Spinal cord (tissue), 10 donors: Measurements from ENCODE around the gene IL31RA. TPM values are rescaled to one million over a fixed set of nuclear protein-coding genes. Genes with fewer than 3 reads are reported as not detected.

Experiments used
- DNase-seq, 6 donors: peaks; one replicate each; pipeline versions ENCODE4 v3.0.0 to v3.0.0-alpha.2; 2013 to 2015; ENCODE audit warnings: low spot score in 6 of 6, low read depth in 4 of 6
- H3K27ac ChIP-seq: one replicate; pipeline ENCODE4 v1.5.1; 2013; ENCODE audit warnings: low read depth, low read length, control low read depth
- H3K27me3 ChIP-seq: one replicate; pipeline ENCODE4 v1.6.1; 2013; ENCODE audit warnings: low read length; ENCODE audit not compliant: control insufficient read depth, insufficient read depth
- H3K36me3 ChIP-seq: one replicate; pipeline ENCODE4 v1.6.1; 2013; ENCODE audit warnings: low read length; ENCODE audit not compliant: control insufficient read depth, insufficient read depth
- H3K4me1 ChIP-seq: one replicate; pipeline ENCODE4 v1.6.1; 2013; ENCODE audit warnings: low read length; ENCODE audit not compliant: control insufficient read depth, insufficient read depth
- H3K4me3 ChIP-seq: one replicate; pipeline ENCODE4 v1.5.1; 2013; ENCODE audit warnings: low read depth, low read length, control low read depth
- H3K9me3 ChIP-seq: one replicate; pipeline ENCODE4 v1.6.1; 2013; ENCODE audit warnings: low read length; ENCODE audit not compliant: control insufficient read depth, insufficient read depth
- WGBS: methylation state at CpG from one replicate; pipeline ENCODE4 v1.1.5; 2013; ENCODE audit warnings: missing lambda C conversion rate; ENCODE audit not compliant: insufficient coverage; 5-methylcytosine and 5-hydroxymethylcytosine counted together
- polyA plus RNA-seq, 2 donors: library from polyadenylated mRNA; unstranded; fragments of 120-200 nt; gene quantifications; one replicate each; pipeline ENCODE4 v1.2.1, GENCODE V29; 2013; ENCODE audit not compliant: insufficient read length in 2 of 2
- total RNA-seq, 2 donors: library from RNA; depleted of rRNA in 1 of 2; stranded (reverse); fragments of 120-200 nt in 1 of 2; fragments of >200 nt in 1 of 2; gene quantifications; one replicate each; pipeline versions ENCODE4 v1.2.3 to v1.2.4, GENCODE V29; 2013 to 2014
- donor health status: healthy.

Gene IL31RA
- total and polyA plus RNA-seq, 4 donors, result 0.17 to 9.7 (median 0.27) TPM

DNA sequence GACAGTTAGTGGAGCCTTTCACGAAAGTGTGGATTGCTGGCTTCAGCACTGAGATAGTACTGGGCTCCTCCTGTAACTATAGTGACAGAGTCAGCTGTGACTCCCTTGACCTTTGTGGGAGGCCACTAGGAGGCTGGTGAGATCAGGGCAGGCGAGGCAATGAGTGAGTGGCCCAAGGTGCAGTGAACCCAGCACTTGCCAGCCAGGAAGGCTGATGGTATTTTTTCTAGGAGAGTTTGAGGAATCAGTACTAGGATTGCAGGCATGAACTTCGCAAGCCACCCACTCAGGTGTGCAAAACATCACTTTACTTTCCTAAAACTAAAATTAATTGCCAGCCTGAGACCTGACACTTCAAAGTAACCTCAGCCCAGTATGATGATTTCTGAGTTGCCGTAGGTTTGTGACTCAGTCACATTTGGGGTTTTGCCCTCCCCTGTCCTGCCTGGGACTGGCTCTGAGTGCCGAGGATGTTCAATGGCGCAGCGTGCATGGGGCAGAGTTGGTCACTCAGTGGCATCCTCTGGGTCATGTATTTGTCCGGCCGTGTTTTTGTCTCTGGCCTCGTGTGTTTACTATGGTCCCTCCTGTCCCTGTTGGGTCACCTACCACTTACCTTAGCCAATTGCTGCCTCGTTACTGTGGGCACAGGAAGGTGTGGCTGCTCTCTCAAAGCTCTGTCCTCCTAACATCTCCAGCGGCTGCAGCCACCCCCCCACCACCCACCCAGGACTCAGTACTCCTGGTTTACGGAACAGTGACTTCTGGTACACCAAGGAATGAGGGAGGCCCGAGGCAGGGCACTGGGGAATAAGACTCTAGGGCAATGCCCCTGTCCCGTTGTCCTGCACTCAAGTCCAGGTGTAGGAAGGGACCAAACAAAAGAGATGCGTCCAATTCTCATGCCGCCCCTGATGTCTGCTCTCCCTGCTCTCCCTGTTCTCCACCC, 67.2 kb downstream of the IL31RA start:
- H3K4me3 ChIP-seq, result no peak overlapping the region
- H3K4me1 ChIP-seq, result no peaks in the 10 kb centered on the region
- H3K27ac ChIP-seq, result no peak overlapping the region
- H3K36me3 ChIP-seq, result no peaks in the 10 kb centered on the region
- WGBS, result 94% methylated on average over 16 of the region's 17 CpGs
- no peak for DNase-seq
- H3K9me3 ChIP-seq, result no peaks in the 10 kb centered on the region
- H3K27me3 ChIP-seq, result no peaks in the 10 kb centered on the region

DNA sequence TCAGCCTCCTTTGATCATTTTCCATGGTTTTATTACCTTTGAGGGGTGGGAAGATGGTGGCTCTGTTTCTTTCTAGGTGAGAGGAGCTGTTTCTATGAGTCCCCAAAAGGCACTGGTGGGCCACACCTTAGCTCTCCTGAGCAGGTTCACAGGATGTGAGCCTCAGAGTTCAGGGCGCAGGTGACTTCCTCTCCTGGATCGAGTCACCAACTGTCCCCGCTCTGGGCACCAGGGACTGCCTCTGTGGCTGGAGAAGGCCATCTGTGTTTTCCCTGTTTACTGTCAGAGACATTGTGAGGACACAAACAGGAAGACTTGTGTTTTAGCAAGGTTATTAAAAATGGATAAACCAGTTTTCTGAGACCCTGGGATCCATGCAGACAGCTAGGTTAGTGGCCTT, 68.5 kb downstream of the IL31RA start:
- Histone ChIP-seq H3K27ac (no peak overlapping the region), H3K4me3 (no peak overlapping the region), H3K36me3 (no peaks in the 10 kb centered on the region), H3K9me3 (no peaks in the 10 kb centered on the region), H3K27me3 (no peaks in the 10 kb centered on the region), H3K4me1 (no peaks in the 10 kb centered on the region)
- 70% methylated on average over 3 of the region's 3 CpGs for WGBS
- DNase-seq, result no peak

DNA sequence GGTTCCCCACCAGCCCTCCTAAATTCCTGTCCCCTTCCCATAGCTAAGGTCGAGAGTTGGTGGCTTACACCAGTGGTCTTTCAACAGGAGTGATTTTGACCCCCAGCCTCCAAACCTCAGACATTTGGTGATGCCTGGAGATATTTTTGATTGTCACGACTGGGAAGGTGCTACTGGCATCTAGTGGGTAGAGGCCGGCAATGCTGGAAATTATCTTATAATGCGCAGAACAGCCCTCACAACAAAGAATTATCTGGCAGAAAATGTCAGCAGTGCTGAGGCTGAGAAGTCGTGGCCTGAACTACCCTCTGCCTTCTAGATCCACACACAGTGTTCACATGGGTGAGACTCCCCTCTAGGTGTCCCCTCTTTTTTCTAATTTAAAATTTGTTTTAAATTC, 69.6 kb downstream of the IL31RA start:
- 80% methylated on average over 1 of the region's 5 CpGs for WGBS
- Histone ChIP-seq H3K27ac (no peak overlapping the region), H3K27me3 (no peaks in the 10 kb centered on the region), H3K4me1 (no peaks in the 10 kb centered on the region), H3K36me3 (no peaks in the 10 kb centered on the region), H3K9me3 (no peaks in the 10 kb centered on the region), H3K4me3 (no peak overlapping the region)
- DNase-seq, result peak in 2 of 6 donors; percentile 14 to 66

DNA sequence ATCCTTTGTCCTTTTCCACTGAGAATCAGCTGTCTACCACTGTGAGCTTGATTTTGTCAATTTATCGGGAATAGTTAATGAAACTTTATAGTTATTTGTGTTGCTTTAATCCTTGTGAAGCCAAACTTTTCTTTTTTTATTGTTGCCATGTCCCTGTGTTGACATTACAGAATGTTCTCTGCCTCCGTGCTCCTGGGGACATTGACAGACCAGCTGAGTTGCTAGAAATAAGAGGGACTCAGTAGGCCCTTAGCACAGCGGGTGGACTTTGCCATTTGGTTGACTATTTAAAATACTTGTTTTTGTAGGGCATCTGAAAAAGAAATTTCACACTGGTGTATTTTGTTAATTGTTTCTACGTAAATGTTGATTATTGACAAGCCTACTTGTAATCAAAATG, 70.5 kb downstream of the IL31RA start:
- no peak for DNase-seq
- no peaks in the 10 kb centered on the region for H3K4me1 ChIP-seq
- H3K9me3 ChIP-seq, result no peaks in the 10 kb centered on the region
- H3K4me3 ChIP-seq, result no peak overlapping the region
- no peaks in the 10 kb centered on the region for H3K27me3 ChIP-seq
- H3K27ac ChIP-seq, result no peak overlapping the region
- no peaks in the 10 kb centered on the region for H3K36me3 ChIP-seq
- WGBS, result 82% methylated on average over 3 of the region's 4 CpGs

DNA sequence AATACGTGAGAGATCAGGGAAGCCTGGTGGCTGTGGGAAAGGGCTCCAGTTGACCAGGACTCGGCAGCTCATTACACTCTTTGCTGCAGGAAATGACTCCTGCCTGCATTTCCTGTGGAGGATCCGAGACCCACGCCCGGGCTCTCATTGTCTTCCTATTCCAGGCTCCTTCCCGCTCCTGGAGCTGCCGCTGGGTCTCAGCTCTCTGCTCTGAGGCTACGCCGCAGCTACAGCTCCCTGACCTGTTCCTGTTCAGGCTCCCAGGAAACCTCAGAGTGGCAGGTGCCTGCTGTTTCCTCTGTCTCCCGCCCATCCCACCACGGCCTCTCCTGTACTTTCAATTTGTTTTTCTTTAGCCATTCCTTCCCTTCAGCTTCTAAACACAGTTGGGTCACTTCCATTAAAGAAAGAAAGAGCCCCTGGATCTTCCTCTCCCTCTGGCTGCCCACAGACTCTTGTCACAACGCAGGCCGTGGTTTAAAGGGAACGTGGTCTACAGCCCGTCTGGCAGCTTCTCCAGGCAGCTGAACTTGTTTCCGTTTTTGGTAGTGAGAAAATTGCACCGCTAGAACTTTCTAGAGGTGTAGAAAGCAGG, 72.1 kb downstream of the IL31RA start:
- H3K36me3 ChIP-seq, result no peaks in the 10 kb centered on the region
- no peaks in the 10 kb centered on the region for H3K9me3 ChIP-seq
- H3K4me3 ChIP-seq, result no peak overlapping the region
- no peak overlapping the region for H3K27ac ChIP-seq
- H3K4me1 ChIP-seq, result no peaks in the 10 kb centered on the region
- H3K27me3 ChIP-seq, result no peaks in the 10 kb centered on the region
- no peak for DNase-seq
- WGBS, result 56% methylated on average over 17 of the region's 17 CpGs

DNA sequence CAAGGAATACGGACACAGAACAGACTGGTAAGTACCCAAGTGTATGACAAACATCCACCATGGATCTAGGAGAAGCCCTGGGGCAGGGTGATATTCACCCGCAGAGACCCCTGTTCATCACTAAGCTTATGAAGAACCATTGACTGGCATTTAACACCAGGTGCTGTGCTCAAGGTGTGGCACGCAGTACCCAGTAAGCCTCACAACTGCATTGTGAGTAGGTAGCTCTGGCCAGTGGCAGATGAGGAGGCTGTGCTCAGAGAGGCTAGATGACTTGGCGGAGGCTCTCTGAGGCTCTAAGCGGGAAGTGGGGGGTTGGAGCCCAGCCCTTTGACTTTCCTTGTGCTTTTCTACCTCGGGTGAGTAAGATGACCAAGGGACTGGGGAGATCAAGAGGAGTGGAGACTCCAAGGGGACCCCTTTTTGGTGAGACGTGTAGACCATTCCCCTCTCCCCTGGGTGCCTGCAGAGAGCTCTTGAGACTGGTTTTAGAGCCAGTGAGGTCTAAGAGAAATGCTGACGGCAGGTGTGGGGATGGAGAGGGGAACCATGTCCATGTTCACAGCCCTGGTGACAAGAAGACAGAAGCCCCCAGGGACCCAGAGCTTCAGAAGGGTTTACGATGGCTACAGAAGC, 72.8 kb downstream of the IL31RA start:
- Histone ChIP-seq H3K9me3 (no peaks in the 10 kb centered on the region), H3K36me3 (no peaks in the 10 kb centered on the region), H3K4me1 (no peaks in the 10 kb centered on the region), H3K27ac (no peak overlapping the region), H3K27me3 (no peaks in the 10 kb centered on the region), H3K4me3 (no peak overlapping the region)
- WGBS, result 92% methylated on average over 9 of the region's 9 CpGs
- DNase-seq, result no peak

DNA sequence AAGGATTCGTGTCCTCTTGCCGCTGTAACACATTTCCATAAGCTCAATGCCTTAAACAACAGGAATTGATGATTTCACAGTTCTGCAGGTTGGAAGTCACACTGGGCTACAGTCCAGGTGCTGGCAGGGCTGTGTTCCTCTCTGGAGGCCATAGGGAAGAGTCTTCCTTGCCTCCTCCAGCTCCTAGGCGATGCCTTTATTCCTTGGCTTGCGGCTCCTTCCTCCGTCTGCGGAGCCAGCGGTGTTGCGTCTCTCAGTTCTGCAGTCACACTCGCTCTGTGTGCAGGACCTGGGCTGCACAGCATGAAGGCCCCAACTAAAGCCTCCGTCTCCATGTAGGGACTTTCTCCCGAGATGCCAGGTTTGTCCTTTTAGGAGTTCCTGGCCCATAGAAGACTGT, 73.6 kb downstream of the IL31RA start:
- H3K27me3 ChIP-seq, result no peaks in the 10 kb centered on the region
- no peak for DNase-seq
- no peaks in the 10 kb centered on the region for H3K9me3 ChIP-seq
- WGBS, result 96% methylated on average over 11 of the region's 11 CpGs
- H3K36me3 ChIP-seq, result no peaks in the 10 kb centered on the region
- no peaks in the 10 kb centered on the region for H3K4me1 ChIP-seq
- H3K4me3 ChIP-seq, result no peak overlapping the region
- no peak overlapping the region for H3K27ac ChIP-seq

DNA sequence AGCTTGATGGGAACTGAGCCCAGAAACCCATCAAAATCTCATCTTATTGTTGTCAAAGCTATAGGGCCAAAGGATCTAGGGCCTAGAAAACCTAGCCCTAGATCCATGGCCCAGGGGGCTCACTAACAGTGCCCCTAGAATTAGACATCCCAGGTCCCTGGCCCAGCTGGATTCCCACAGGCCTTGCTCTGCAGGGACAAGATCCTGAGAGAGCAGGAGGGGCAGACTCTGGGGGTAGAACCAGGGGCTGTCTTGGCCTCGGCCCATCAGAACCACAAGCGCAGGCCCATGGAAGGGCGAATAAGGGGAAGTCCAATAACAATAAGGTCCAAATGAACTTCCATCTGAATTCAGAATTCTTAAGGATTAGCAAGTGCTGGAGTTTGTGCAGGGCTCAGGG, 74.0 kb downstream of the IL31RA start:
- no peaks in the 10 kb centered on the region for H3K36me3 ChIP-seq
- no peaks in the 10 kb centered on the region for H3K9me3 ChIP-seq
- no peak overlapping the region for H3K27ac ChIP-seq
- 90% methylated on average over 2 of the region's 3 CpGs for WGBS
- H3K27me3 ChIP-seq, result no peaks in the 10 kb centered on the region
- no peak overlapping the region for H3K4me3 ChIP-seq
- no peaks in the 10 kb centered on the region for H3K4me1 ChIP-seq
- no peak for DNase-seq

DNA sequence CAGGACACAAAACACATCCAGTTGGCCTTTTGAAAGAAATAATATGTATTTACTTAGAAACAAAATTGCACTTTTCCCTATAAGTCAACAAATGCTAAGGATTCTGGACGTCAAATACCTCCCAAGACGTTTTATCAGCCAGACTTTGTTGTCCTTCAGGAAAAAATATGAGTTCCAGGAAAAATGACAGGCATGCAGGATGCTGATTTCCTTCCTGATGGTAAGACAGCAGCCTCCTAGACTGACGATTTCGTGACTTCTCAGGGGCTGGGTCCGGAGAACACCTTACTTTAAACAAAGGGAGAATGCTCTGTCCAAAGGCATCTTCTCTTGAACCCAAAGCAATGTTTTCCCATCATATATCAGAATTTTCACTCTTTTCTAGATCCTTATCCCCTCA, 74.6 kb downstream of the IL31RA start:
- no peak overlapping the region for H3K4me3 ChIP-seq
- no peaks in the 10 kb centered on the region for H3K4me1 ChIP-seq
- 80% methylated on average over 5 of the region's 5 CpGs for WGBS
- no peak for DNase-seq
- no peaks in the 10 kb centered on the region for H3K36me3 ChIP-seq
- H3K27me3 ChIP-seq, result no peaks in the 10 kb centered on the region
- H3K9me3 ChIP-seq, result no peaks in the 10 kb centered on the region
- no peak overlapping the region for H3K27ac ChIP-seq
